Activated CD8-positive, alpha-beta T cell treated with anti-CD3 and anti-CD28 coated beads for 36 hours (primary cell): Measurements from ENCODE around the gene THRSP. TPM values are rescaled to one million over a fixed set of nuclear protein-coding genes. Genes with fewer than 3 reads are reported as not detected.
A peak's percentile ranks its signal among the peaks of the same experiment; 100 is the strongest.

Experiments
- ATAC-seq: fragments of 200-7000 bp; cut with Tn5 transposase; one replicate; pipeline ENCODE4 v1.10.0; 2021; ENCODE audit warnings: mild to moderate bottlenecking, moderate library complexity
- CTCF ChIA-PET: fragments of 350-600 bp; sonication (Branson Sonifier 250); formaldehyde crosslinking; loops from one replicate; lab custom pipeline; 2021; ENCODE audit warnings: antibody characterized with exemption; lab: Charles Lee
- POLR2A ChIA-PET: fragments of 350-600 bp; sonication (Branson Sonifier 250); formaldehyde crosslinking; loops from one replicate; lab custom pipeline; 2021; ENCODE audit warnings: antibody characterized with exemption; lab: Charles Lee
- DNase-seq: peaks from one replicate; pipeline ENCODE4 v3.0.0-alpha.2; 2020
- H3K27ac Mint-ChIP-seq: one replicate; pipeline ENCODE4 v1.8.0; 2021; ENCODE audit warnings: mild to moderate bottlenecking, mixed read lengths
- H3K27me3 Mint-ChIP-seq: one replicate; pipeline ENCODE4 v1.8.0; 2021; ENCODE audit warnings: mixed read lengths
- H3K36me3 Mint-ChIP-seq: one replicate; pipeline ENCODE4 v1.8.0; 2021; ENCODE audit warnings: low read depth, mixed read lengths
- H3K4me1 Mint-ChIP-seq: one replicate; pipeline ENCODE4 v1.8.0; 2021; ENCODE audit warnings: low read depth, mixed read lengths
- H3K4me3 Mint-ChIP-seq: one replicate; pipeline ENCODE4 v1.8.0; 2021; ENCODE audit warnings: mild to moderate bottlenecking, moderate library complexity, mixed read lengths
- H3K9me3 Mint-ChIP-seq: one replicate; pipeline ENCODE4 v1.8.0; 2021; ENCODE audit warnings: mixed read lengths
- intact Hi-C: fragments of 100-400 bp; cut with micrococcal nuclease; formaldehyde crosslinking; loops from one replicate; pipeline ENCODE4 v1.10.0; 2022
- total RNA-seq, 2 experiments: library from RNA; stranded (reverse); gene quantifications; one replicate each; pipeline ENCODE4 v1.2.3, GENCODE V29; 2021
- TF ChIP-seq, protein P1 (sequence below): fragments of 200-600 bp; IDR thresholded peaks from one replicate; pipeline ENCODE4 v1.8.0; 2022; ENCODE audit warnings: antibody characterized with exemption, mild to moderate bottlenecking

THRSP gene
- total RNA-seq, 2 experiments from 2014 or later = not detected

DNA sequence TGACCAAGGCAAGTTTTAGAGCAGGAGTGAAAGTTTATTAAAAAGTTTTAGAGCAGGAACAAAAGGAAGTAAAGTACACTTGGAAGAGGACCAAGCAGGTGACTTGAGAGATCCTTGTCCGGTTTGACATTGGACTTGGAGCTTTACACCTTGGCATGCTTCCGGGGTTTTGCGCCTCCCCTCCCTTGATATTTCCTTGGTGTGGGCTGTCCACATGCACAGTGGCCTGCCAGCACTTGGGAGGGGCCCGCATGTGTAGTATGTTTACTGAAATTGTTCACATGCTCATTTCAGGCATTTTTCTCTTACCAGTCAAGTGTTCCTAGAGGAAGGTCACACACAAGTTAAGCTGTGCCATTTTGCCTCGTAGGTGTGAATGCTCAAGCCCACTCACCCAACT is 19.0 kb upstream of the THRSP start:
- TF ChIP-seq, protein P1, sequence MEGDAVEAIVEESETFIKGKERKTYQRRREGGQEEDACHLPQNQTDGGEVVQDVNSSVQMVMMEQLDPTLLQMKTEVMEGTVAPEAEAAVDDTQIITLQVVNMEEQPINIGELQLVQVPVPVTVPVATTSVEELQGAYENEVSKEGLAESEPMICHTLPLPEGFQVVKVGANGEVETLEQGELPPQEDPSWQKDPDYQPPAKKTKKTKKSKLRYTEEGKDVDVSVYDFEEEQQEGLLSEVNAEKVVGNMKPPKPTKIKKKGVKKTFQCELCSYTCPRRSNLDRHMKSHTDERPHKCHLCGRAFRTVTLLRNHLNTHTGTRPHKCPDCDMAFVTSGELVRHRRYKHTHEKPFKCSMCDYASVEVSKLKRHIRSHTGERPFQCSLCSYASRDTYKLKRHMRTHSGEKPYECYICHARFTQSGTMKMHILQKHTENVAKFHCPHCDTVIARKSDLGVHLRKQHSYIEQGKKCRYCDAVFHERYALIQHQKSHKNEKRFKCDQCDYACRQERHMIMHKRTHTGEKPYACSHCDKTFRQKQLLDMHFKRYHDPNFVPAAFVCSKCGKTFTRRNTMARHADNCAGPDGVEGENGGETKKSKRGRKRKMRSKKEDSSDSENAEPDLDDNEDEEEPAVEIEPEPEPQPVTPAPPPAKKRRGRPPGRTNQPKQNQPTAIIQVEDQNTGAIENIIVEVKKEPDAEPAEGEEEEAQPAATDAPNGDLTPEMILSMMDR = no peak
- POLR2A ChIA-PET = interaction anchor here (2.4 kb wide), 1 partner anchor 10 kb away, joined by 5 read pairs; no protein-coding TSS in a partner anchor
- intact Hi-C loops = no loop called here
- no peaks in the 10 kb centered on the region for H3K36me3 Mint-ChIP-seq
- CTCF ChIA-PET = interaction anchor here (1.3 to 3.9 kb wide), 11 partner anchors 13 to 95 kb away, joined by 3 to 40 read pairs (median 11); partner anchors contain the start of genes ALG8, INTS4, NDUFC2 and THRSP
- no peak for DNase-seq
- peaks cover 23% of the 10 kb centered on the region for H3K4me1 Mint-ChIP-seq
- H3K9me3 Mint-ChIP-seq = no peaks in the 10 kb centered on the region
- H3K4me3 Mint-ChIP-seq = no peak overlapping the region
- H3K27me3 Mint-ChIP-seq = no peaks in the 10 kb centered on the region
- ATAC-seq = no peak
- H3K27ac Mint-ChIP-seq = no peak overlapping the region

DNA sequence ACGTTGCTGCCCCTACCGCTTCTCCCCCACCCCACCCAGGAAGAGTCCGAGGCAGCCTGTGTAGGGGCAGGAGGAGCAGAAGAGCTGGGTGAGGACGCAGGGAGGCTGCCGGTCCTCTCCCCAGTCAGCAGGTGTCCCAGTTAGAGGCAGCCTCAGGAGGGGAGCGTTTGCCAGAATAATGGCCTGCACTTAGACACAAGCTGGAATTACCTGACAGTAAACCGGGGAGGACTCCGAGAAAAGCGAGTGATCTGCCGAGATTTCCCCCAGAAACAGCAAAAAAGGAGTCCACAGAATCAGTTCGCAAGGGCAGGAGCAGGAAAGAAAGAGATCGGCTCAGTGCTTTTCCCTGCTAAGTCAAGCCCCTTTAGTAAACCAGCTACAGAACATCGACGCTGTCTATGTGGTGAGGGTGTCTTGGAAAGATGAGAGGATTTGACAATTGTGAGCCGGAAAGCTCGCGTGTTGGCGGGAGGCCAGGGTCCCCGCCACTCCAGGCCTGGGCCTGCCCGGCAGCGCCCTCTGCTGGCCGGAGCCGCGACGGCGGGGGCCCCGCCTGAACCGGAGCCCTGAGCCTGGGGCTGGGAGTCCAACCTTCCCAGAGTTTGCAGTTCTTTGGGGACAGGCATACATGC is 17.7 kb upstream of the THRSP start:
- intact Hi-C loops = no loop called here
- H3K36me3 Mint-ChIP-seq = no peaks in the 10 kb centered on the region
- POLR2A ChIA-PET = no interaction called here
- H3K27me3 Mint-ChIP-seq = no peaks in the 10 kb centered on the region
- ATAC-seq = peak; percentile 96
- DNase-seq = peak; percentile 79
- no peak overlapping the region for H3K27ac Mint-ChIP-seq
- H3K4me1 Mint-ChIP-seq = peaks cover 18% of the 10 kb centered on the region
- H3K4me3 Mint-ChIP-seq = peak overlapping the region; percentile 50
- no peaks in the 10 kb centered on the region for H3K9me3 Mint-ChIP-seq
- CTCF ChIA-PET = interaction anchor here (0.6 to 3.9 kb wide), 48 partner anchors 9 to 519 kb away, joined by 3 to 40 read pairs (median 4); partner anchors contain the start of genes INTS4, KCTD21, NDUFC2 and THRSP
- TF ChIP-seq, protein P1 = peak; percentile 98

DNA sequence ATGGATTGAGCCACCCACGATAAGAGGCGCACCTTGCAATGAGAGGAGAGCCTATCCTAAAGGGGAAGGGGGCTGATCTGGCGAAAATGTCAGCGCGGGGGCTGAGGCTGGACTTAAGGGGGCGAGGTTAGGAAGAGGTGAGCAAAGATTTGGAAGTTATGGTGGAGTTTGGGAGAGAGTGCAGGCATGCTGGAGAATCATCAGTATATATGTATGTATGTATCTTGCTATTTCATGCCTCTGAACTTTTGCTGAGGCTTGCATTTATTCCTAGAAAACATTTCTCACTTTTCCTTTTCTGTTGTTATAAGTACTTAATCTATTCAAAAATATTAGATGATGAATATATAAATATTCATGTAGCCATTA is 17.2 kb upstream of the THRSP start:
- Mint-ChIP-seq H3K4me3 (no peak overlapping the region), H3K27ac (no peak overlapping the region), H3K27me3 (no peaks in the 10 kb centered on the region), H3K36me3 (no peaks in the 10 kb centered on the region), H3K9me3 (no peaks in the 10 kb centered on the region), H3K4me1 (peaks cover 19% of the 10 kb centered on the region)
- ChIA-PET CTCF (interaction anchor here (0.7 to 3.9 kb wide), 33 partner anchors 8 to 518 kb away, joined by 3 to 40 read pairs (median 4); partner anchors contain the start of genes INTS4, KCTD21, THRSP and USP35), POLR2A (interaction anchor here (0.7 kb wide), 1 partner anchor 51 kb away, joined by 3 read pairs; no protein-coding TSS in a partner anchor)
- TF ChIP-seq, protein P1 = peak; percentile 65
- no peak for DNase-seq
- intact Hi-C loops = no loop called here
- ATAC-seq = peak; percentile 12

DNA sequence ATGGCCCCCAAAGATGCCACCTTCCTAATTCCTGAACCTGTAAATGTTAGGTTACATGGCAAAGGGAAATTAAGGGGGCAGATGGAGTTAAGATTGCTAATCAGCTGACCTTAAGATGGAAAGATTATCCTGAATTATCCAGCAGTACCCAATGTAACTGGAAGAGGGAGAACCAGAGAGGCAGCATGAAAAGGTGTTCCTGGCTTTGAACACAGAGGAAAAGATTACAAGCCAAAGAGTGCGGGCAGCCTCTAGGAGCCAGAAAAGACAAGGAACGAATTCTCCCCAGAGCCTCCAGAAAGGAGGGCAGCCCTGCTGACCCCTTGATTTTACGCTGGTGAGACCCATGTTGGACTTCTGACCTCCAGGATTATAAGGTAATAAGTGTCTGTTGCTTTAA is 15.1 kb upstream of the THRSP start:
- ChIA-PET POLR2A (interaction anchor here (1.1 kb wide), 1 partner anchor 54 kb away, joined by 4 read pairs; the partner anchor contains the start of gene INTS4), CTCF (interaction anchor here (0.6 to 1.6 kb wide), 3 partner anchors 17 to 280 kb away, joined by 3 read pairs; no protein-coding TSS in a partner anchor)
- no peaks in the 10 kb centered on the region for H3K9me3 Mint-ChIP-seq
- TF ChIP-seq, protein P1 = no peak
- H3K27ac Mint-ChIP-seq = no peak overlapping the region
- H3K4me1 Mint-ChIP-seq = peaks cover 16% of the 10 kb centered on the region
- no peaks in the 10 kb centered on the region for H3K27me3 Mint-ChIP-seq
- H3K4me3 Mint-ChIP-seq = no peak overlapping the region
- no peak for DNase-seq
- no peaks in the 10 kb centered on the region for H3K36me3 Mint-ChIP-seq
- intact Hi-C loops = no loop called here
- no peak for ATAC-seq

DNA sequence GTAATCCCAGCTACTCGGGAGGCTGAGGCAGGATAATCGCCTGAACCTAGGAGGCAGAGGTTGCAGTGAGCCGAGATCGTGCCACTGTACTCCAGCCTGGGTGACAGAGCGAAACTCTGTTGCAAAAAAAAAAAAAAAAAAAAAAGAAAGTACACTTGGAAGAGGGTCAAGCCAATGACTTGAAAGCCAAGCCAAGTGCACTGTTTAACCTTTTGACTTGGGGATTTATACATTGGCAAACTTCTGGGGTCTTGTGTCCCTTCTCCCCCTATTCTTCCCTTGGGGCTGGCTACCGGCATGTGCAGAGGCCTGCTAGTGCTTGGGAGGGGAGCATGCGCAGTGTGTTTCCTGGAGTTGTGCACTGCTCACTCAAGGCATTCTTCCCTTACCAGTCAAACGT is 14.3 kb upstream of the THRSP start:
- TF ChIP-seq, protein P1 = no peak
- no peak overlapping the region for H3K4me3 Mint-ChIP-seq

More for the DNA sequence above, 14.3 kb upstream of the THRSP start:
- peaks cover 16% of the 10 kb centered on the region for H3K4me1 Mint-ChIP-seq
- no peak for DNase-seq
- no peak overlapping the region for H3K27ac Mint-ChIP-seq
- no peaks in the 10 kb centered on the region for H3K27me3 Mint-ChIP-seq
- H3K9me3 Mint-ChIP-seq = no peaks in the 10 kb centered on the region
- CTCF ChIA-PET = interaction anchor here (0.7 to 1.6 kb wide), 2 partner anchors 18 to 281 kb away, joined by 3 read pairs; no protein-coding TSS in a partner anchor
- intact Hi-C loops = no loop called here
- POLR2A ChIA-PET = no interaction called here
- ATAC-seq = no peak
- no peaks in the 10 kb centered on the region for H3K36me3 Mint-ChIP-seq
